B cell (primary cell): ENCODE results near the gene SEPHS2. TPM values are rescaled to one million over a fixed set of nuclear protein-coding genes. Genes with fewer than 3 reads are reported as not detected.

Source experiments
- ATAC-seq: fragments of 200-7000 bp; cut with Tn5 transposase; one replicate; pipeline ENCODE4 v1.10.0; 2021; ENCODE audit warnings: low read depth, mild to moderate bottlenecking, moderate number of reproducible peaks, moderate library complexity
- CTCF ChIA-PET: fragments of 350-600 bp; sonication (Branson Sonifier 250); formaldehyde crosslinking; loops from one replicate; lab custom pipeline; 2021; ENCODE audit warnings: antibody characterized with exemption, inconsistent platforms; lab: Charles Lee
- POLR2A ChIA-PET: fragments of 350-600 bp; sonication (Branson Sonifier 250); formaldehyde crosslinking; loops from one replicate; lab custom pipeline; 2021; ENCODE audit warnings: antibody characterized with exemption; lab: Charles Lee
- DNase-seq: peaks from one replicate; pipeline ENCODE4 v3.0.0; 2013
- H2AFZ ChIP-seq: 2 replicates; pipeline ENCODE4 v1.6.1; 2012; ENCODE audit warnings: mild to moderate bottlenecking, low read depth, low read length; ENCODE audit not compliant: insufficient read depth, poor library complexity, severe bottlenecking
- H3K27ac ChIP-seq, 2 donors: 1 replicate in 1 of 2; 2 replicates in 1 of 2; pipeline ENCODE4 v1.5.1; 2012 to 2013; ENCODE audit warnings: low read length in 2 of 2, mild to moderate bottlenecking in 2 of 2, moderate library complexity in 1 of 2
- H3K27me3 ChIP-seq, 4 experiments: fragments of 200-600 bp in 1 of 4; sonication (generic) in 1 of 4; replicated peaks in 1 of 4; 1 replicate in 2 of 4; 2 replicates in 2 of 4; pipeline versions ENCODE4 v1.6.1 to v1.7.0; 2013 to 2016; ENCODE audit warnings: low read length in 3 of 4, mild to moderate bottlenecking in 2 of 4, mixed read lengths in 1 of 4, moderate library complexity in 1 of 4; ENCODE audit not compliant: insufficient read depth in 4 of 4, control insufficient read depth in 3 of 4; ENCODE audit errors: control extremely low read depth in 1 of 4
- H3K36me3 ChIP-seq, 2 experiments: replicated peaks in 1 of 2; 1 replicate in 1 of 2; 2 replicates in 1 of 2; pipeline versions ENCODE4 v1.6.1 to v1.7.1; 2013; ENCODE audit warnings: low read length in 1 of 2; ENCODE audit not compliant: insufficient read depth in 2 of 2, control insufficient read depth in 1 of 2; ENCODE audit errors: control extremely low read depth in 1 of 2, extremely low read depth in 1 of 2
- H3K4me1 ChIP-seq, 2 donors: fragments of 200-600 bp in 1 of 2; sonication (generic) in 1 of 2; 1 replicate in 1 of 2; 2 replicates in 1 of 2; pipeline versions ENCODE4 v1.5.1 to v1.6.1; 2013 to 2017; ENCODE audit warnings: low read length in 2 of 2; ENCODE audit not compliant: control insufficient read depth in 2 of 2, insufficient read depth in 2 of 2
- H3K4me2 ChIP-seq: replicated peaks from 2 replicates; pipeline ENCODE3; 2012; ENCODE audit warnings: mild to moderate bottlenecking, low read depth, low read length; ENCODE audit not compliant: poor library complexity, severe bottlenecking
- H3K4me3 ChIP-seq, 5 experiments: fragments of 200-600 bp in 1 of 5; sonication (generic) in 1 of 5; 1 replicate in 3 of 5; 2 replicates in 2 of 5; pipeline versions ENCODE4 v1.5.1 to v1.7.0; 2011 to 2016; ENCODE audit warnings: low read length in 4 of 5, mild to moderate bottlenecking in 4 of 5, low read depth in 2 of 5, control low read depth in 1 of 5, moderate library complexity in 1 of 5; ENCODE audit not compliant: insufficient read depth in 1 of 5; ENCODE audit errors: control extremely low read depth in 1 of 5, extremely low read depth in 1 of 5
- H3K79me2 ChIP-seq: fragments of 200-600 bp; sonication (generic); one replicate; pipeline ENCODE4 v1.6.0; 2016; ENCODE audit warnings: low read length; ENCODE audit not compliant: control insufficient read depth, insufficient read depth
- H3K9ac ChIP-seq: fragments of 200-600 bp; sonication (generic); 2 replicates; pipeline ENCODE4 v1.6.1; 2017; ENCODE audit warnings: mild to moderate bottlenecking, low read length, moderate library complexity
- H3K9me3 ChIP-seq, 3 donors: one replicate each; pipeline versions ENCODE4 v1.6.1 to v1.7.1; 2013; ENCODE audit warnings: low read length in 2 of 3; ENCODE audit not compliant: control insufficient read depth in 2 of 3, insufficient read depth in 1 of 3; ENCODE audit errors: control extremely low read depth in 1 of 3
- H4K20me1 ChIP-seq: 2 replicates; pipeline ENCODE4 v1.6.0; 2012; ENCODE audit warnings: mild to moderate bottlenecking, low read length; ENCODE audit not compliant: insufficient read depth, control insufficient read depth, poor library complexity, severe bottlenecking
- H3K27ac Mint-ChIP-seq: one replicate; pipeline ENCODE4 v1.8.0; 2021; ENCODE audit warnings: mixed read lengths
- H3K27me3 Mint-ChIP-seq: one replicate; pipeline ENCODE4 v1.8.0; 2021; ENCODE audit warnings: mixed read lengths
- H3K4me1 Mint-ChIP-seq: one replicate; pipeline ENCODE4 v1.8.0; 2021; ENCODE audit warnings: mixed read lengths
- H3K4me3 Mint-ChIP-seq: one replicate; pipeline ENCODE4 v1.8.0; 2021; ENCODE audit warnings: mixed read lengths
- H3K9me3 Mint-ChIP-seq: one replicate; pipeline ENCODE4 v1.8.0; 2022; ENCODE audit warnings: mixed read lengths; ENCODE audit not compliant: insufficient read depth
- CTCF ChIP-seq: fragments of 200-600 bp; IDR thresholded peaks from one replicate; pipeline ENCODE4 v1.8.0; 2022; ENCODE audit warnings: antibody characterized with exemption, mild to moderate bottlenecking
- EZH2 ChIP-seq: IDR thresholded peaks from 2 replicates; pipeline ENCODE4 v1.6.1; 2012; ENCODE audit warnings: borderline replicate concordance, low read depth, mild to moderate bottlenecking, moderate library complexity, low read length; ENCODE audit not compliant: insufficient read depth, poor library complexity, severe bottlenecking
- WGBS: methylation state at CpG from one replicate; pipeline ENCODE4 v1.1.5; 2013; ENCODE audit warnings: missing lambda C conversion rate; ENCODE audit not compliant: insufficient coverage; 5-methylcytosine and 5-hydroxymethylcytosine counted together
- intact Hi-C: fragments of 100-400 bp; cut with micrococcal nuclease; formaldehyde crosslinking; loops from one replicate; pipeline ENCODE4 v1.10.0; 2022
- polyA plus RNA-seq: library from polyadenylated mRNA; depleted of rRNA; stranded (reverse); fragments of >200 nt; gene quantifications from 2 replicates; pipeline ENCODE4 v1.2.3, GENCODE V29; 2012
- total RNA-seq, 2 donors: library from RNA; stranded (reverse); fragments of 120-200 nt in 1 of 2; gene quantifications; 1 replicate in 1 of 2; 2 replicates in 1 of 2; pipeline versions ENCODE4 v1.2.3 to v1.2.4, GENCODE V29; 2013 to 2022

The SEPHS2 gene
- total and polyA plus RNA-seq, 2 donors (not counting 1 experiment from before 2014, with no cell fraction given): 13.8 to 63.2 TPM

GRCh38 chr16:30409125-30410060 is 36.3 kb downstream of the SEPHS2 start:
- no peaks in the 10 kb centered on the region for H3K9me3 ChIP-seq
- peaks cover 21% of the 10 kb centered on the region for H3K4me1 Mint-ChIP-seq
- CTCF ChIA-PET: interaction anchor here (0.7 to 5.4 kb wide), 36 partner anchors 8 to 368 kb away, joined by 3 to 65 read pairs (median 4); partner anchors contain the start of genes ALDOA, CD2BP2, DCTPP1 and GDPD3
- WGBS: 20% methylated on average over 8 of the region's 15 CpGs
- intact Hi-C loops: loop anchor here (1.0 to 2.0 kb wide), 2 partner anchors 15 to 27 kb away; partner anchors contain the start of genes SEPTIN1 and ZNF48
- peak overlapping the region in 1 of 2 donors; percentile 33 for H3K27ac ChIP-seq
- H3K4me1 ChIP-seq: peaks cover 15 to 23% of the 10 kb centered on the region in 2 donors
- H3K27ac Mint-ChIP-seq: peak overlapping the region; percentile 76
- H4K20me1 ChIP-seq: no peaks in the 10 kb centered on the region
- H3K36me3 ChIP-seq: peaks cover 0 to 7% of the 10 kb centered on the region in 2 experiments
- H3K4me3 Mint-ChIP-seq: peak overlapping the region; percentile 62
- no peaks in the 10 kb centered on the region for H3K27me3 ChIP-seq
- peaks cover 8% of the 10 kb centered on the region for H3K79me2 ChIP-seq
- H3K4me2 ChIP-seq: peak overlapping the region; percentile 56
- ATAC-seq (peak; percentile 54), DNase-seq (peak; percentile 91)
- peak overlapping the region; percentile 30 for H2AFZ ChIP-seq
- POLR2A ChIA-PET: interaction anchor here (0.6 to 1.9 kb wide), 12 partner anchors 10 to 519 kb away, joined by 3 to 11 read pairs (median 4); partner anchors contain the start of genes CD2BP2, DCTPP1, SEPTIN1 and TBC1D10B
- no peaks in the 10 kb centered on the region for H3K9me3 Mint-ChIP-seq
- TF ChIP-seq EZH2: no peak
- TF ChIP-seq CTCF: peak; percentile 93
- no peak overlapping the region for H3K4me3 ChIP-seq
- peaks cover 3% of the 10 kb centered on the region for H3K27me3 Mint-ChIP-seq
- H3K9ac ChIP-seq: no peak overlapping the region
